ENCODE results near the gene TMC6. TPM values are rescaled to one million over a fixed set of nuclear protein-coding genes. Genes with fewer than 3 reads are reported as not detected.

The TMC6 gene
- total and polyA plus RNA-seq, 2 of the 13 experiments (the other 11 are each of a cell fraction or from before 2014, with no cell fraction given), result 48.4 to 99.1 TPM

DNA sequence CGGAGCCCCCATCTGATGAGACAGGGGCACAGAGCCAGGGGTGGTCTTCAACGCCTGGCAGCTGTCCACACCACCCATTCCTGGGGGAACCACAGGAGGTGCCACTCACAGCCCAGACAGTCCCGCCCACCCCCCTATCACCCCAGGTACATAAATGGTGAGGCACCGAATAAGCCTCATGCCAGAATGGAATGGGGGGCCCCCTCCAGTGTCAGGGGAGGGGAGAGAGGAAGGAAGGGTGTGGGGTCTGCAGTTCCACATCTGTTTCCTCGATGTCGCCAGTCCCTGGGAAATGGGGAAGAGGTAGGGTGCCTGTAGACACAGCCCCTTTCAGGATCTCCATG, 1.7 kb downstream of the TMC6 start (continued):
- TF ChIP-seq, protein P1, sequence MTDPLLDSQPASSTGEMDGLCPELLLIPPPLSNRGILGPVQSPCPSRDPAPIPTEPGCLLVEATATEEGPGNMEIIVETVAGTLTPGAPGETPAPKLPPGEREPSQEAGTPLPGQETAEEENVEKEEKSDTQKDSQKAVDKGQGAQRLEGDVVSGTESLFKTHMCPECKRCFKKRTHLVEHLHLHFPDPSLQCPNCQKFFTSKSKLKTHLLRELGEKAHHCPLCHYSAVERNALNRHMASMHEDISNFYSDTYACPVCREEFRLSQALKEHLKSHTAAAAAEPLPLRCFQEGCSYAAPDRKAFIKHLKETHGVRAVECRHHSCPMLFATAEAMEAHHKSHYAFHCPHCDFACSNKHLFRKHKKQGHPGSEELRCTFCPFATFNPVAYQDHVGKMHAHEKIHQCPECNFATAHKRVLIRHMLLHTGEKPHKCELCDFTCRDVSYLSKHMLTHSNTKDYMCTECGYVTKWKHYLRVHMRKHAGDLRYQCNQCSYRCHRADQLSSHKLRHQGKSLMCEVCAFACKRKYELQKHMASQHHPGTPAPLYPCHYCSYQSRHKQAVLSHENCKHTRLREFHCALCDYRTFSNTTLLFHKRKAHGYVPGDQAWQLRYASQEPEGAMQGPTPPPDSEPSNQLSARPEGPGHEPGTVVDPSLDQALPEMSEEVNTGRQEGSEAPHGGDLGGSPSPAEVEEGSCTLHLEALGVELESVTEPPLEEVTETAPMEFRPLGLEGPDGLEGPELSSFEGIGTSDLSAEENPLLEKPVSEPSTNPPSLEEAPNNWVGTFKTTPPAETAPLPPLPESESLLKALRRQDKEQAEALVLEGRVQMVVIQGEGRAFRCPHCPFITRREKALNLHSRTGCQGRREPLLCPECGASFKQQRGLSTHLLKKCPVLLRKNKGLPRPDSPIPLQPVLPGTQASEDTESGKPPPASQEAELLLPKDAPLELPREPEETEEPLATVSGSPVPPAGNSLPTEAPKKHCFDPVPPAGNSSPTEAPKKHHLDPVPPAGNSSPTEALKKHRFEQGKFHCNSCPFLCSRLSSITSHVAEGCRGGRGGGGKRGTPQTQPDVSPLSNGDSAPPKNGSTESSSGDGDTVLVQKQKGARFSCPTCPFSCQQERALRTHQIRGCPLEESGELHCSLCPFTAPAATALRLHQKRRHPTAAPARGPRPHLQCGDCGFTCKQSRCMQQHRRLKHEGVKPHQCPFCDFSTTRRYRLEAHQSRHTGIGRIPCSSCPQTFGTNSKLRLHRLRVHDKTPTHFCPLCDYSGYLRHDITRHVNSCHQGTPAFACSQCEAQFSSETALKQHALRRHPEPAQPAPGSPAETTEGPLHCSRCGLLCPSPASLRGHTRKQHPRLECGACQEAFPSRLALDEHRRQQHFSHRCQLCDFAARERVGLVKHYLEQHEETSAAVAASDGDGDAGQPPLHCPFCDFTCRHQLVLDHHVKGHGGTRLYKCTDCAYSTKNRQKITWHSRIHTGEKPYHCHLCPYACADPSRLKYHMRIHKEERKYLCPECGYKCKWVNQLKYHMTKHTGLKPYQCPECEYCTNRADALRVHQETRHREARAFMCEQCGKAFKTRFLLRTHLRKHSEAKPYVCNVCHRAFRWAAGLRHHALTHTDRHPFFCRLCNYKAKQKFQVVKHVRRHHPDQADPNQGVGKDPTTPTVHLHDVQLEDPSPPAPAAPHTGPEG (CRISPR knock-in tag; IDR thresholded peaks at IDR 0.05), result 0 out of 2 replicates have a peak, but pooled peaks have one; percentile 10
- TF ChIP-seq, protein P2, sequence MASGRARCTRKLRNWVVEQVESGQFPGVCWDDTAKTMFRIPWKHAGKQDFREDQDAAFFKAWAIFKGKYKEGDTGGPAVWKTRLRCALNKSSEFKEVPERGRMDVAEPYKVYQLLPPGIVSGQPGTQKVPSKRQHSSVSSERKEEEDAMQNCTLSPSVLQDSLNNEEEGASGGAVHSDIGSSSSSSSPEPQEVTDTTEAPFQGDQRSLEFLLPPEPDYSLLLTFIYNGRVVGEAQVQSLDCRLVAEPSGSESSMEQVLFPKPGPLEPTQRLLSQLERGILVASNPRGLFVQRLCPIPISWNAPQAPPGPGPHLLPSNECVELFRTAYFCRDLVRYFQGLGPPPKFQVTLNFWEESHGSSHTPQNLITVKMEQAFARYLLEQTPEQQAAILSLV (CRISPR knock-in tag; IDR thresholded peaks at IDR 0.05; ENCODE audit: borderline replicate concordance), result no peak
- TF ChIP-seq, protein P3, sequence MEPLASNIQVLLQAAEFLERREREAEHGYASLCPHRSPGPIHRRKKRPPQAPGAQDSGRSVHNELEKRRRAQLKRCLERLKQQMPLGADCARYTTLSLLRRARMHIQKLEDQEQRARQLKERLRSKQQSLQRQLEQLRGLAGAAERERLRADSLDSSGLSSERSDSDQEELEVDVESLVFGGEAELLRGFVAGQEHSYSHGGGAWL (CRISPR knock-in tag; IDR thresholded peaks at IDR 0.05), result no peak
- no peak for TF ChIP-seq ZNF782 (CRISPR knock-in tag; IDR thresholded peaks at IDR 0.05; ENCODE audit: borderline replicate concordance)
- TF ChIP-seq ZNF674 (CRISPR knock-in tag; IDR thresholded peaks at IDR 0.05; ENCODE audit: low read depth), result no peak
- TF ChIP-seq CBX2 (IDR thresholded peaks at IDR 0.05; ENCODE audit: low read depth, low read length), result no peak
- no peak for TF ChIP-seq CBX2 (CRISPR knock-in tag; IDR thresholded peaks at IDR 0.05; ENCODE audit: low read depth)
- TF ChIP-seq, protein P4, sequence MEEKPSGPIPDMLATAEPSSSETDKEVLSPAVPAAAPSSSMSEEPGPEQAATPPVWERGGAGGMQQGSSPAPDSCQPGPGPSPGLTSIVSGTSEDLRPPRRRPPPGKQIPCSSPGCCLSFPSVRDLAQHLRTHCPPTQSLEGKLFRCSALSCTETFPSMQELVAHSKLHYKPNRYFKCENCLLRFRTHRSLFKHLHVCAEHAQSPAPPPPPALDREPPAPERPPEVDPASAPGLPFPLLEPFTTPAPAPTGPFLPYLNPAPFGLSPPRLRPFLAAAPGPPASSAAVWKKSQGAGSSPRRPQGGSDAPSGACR (CRISPR knock-in tag; IDR thresholded peaks at IDR 0.05), result no peak; the same call in 1 of the 2 replicates
- no peak for TF ChIP-seq DR1 (CRISPR knock-in tag; IDR thresholded peaks at IDR 0.05)
- TF ChIP-seq ZNF33A (CRISPR knock-in tag; IDR thresholded peaks at IDR 0.05; ENCODE audit: borderline replicate concordance), result no peak
- 0 out of 2 replicates have a peak, but pooled peaks have one; percentile 13 for TF ChIP-seq ZNF546 (CRISPR knock-in tag; conservative IDR thresholded peaks at IDR 0.05)
- TF ChIP-seq ZNF749 (CRISPR knock-in tag; IDR thresholded peaks at IDR 0.05; ENCODE audit: borderline replicate concordance), result no peak
- TF ChIP-seq RARA (CRISPR knock-in tag; IDR thresholded peaks at IDR 0.05), result no peak
- TF ChIP-seq, protein P5, sequence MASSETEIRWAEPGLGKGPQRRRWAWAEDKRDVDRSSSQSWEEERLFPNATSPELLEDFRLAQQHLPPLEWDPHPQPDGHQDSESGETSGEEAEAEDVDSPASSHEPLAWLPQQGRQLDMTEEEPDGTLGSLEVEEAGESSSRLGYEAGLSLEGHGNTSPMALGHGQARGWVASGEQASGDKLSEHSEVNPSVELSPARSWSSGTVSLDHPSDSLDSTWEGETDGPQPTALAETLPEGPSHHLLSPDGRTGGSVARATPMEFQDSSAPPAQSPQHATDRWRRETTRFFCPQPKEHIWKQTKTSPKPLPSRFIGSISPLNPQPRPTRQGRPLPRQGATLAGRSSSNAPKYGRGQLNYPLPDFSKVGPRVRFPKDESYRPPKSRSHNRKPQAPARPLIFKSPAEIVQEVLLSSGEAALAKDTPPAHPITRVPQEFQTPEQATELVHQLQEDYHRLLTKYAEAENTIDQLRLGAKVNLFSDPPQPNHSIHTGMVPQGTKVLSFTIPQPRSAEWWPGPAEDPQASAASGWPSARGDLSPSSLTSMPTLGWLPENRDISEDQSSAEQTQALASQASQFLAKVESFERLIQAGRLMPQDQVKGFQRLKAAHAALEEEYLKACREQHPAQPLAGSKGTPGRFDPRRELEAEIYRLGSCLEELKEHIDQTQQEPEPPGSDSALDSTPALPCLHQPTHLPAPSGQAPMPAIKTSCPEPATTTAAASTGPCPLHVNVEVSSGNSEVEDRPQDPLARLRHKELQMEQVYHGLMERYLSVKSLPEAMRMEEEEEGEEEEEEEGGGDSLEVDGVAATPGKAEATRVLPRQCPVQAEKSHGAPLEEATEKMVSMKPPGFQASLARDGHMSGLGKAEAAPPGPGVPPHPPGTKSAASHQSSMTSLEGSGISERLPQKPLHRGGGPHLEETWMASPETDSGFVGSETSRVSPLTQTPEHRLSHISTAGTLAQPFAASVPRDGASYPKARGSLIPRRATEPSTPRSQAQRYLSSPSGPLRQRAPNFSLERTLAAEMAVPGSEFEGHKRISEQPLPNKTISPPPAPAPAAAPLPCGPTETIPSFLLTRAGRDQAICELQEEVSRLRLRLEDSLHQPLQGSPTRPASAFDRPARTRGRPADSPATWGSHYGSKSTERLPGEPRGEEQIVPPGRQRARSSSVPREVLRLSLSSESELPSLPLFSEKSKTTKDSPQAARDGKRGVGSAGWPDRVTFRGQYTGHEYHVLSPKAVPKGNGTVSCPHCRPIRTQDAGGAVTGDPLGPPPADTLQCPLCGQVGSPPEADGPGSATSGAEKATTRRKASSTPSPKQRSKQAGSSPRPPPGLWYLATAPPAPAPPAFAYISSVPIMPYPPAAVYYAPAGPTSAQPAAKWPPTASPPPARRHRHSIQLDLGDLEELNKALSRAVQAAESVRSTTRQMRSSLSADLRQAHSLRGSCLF (CRISPR knock-in tag; IDR thresholded peaks at IDR 0.05; ENCODE audit: borderline replicate concordance), result no peak
- no peak for TF ChIP-seq ESRRA (CRISPR knock-in tag; IDR thresholded peaks at IDR 0.05; ENCODE audit: low read depth)
- 0 out of 2 replicates have a peak, but pooled peaks have one; percentile 5 for TF ChIP-seq ZNF788 (CRISPR knock-in tag; IDR thresholded peaks at IDR 0.05; ENCODE audit: borderline replicate concordance)
- no peak for TF ChIP-seq NKX3-1 (CRISPR knock-in tag; IDR thresholded peaks at IDR 0.05)

Data from HepG2 (cell line).